ENCODE measurements around the gene MAML3.
A peak's percentile ranks its signal among the peaks of the same experiment; 100 is the strongest.

The MAML3 gene

DNA sequence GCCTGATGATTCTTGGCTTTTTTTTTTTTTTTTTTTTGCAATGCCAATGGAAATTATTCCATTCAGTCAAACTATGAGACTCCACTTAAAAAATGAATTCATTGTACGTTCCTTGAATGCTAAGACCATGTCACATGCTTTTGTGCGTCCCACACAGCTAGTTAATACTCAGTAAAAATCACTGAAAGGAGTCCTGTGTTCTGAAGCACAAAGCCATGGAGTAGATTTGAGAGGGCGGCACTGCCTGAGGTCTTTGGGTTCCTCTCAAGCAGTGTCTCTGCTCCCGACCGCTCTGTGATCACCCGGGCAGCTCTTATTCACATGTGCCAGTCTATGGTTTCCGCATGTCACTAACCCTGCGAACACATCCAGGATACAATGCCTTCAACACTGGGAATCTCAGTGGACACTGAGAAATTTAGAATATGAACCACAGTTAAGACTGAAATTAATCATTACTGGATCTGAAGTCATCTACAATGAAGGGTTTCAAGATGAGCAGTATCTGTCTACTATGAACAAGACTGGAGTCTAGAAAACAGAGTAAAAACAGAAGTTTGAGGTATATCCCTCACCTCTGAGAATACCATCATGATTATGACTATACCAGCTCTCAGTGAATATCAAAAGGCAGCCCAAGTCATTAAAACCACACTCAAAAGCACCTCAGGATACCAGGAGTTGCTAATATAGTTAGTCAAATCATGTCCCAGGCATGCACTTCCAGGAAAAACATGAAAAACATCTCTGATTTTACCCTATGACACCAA, 295.4 kb downstream of the MAML3 start:
- Mint-ChIP-seq H3K4me3 (no peak overlapping the region), H3K4me1 (ENCODE audit: low read depth) (peaks cover 39% of the 10 kb centered on the region), H3K27ac (peak overlapping the region; percentile 65), H3K36me3 (ENCODE audit: low read depth) (no peaks in the 10 kb centered on the region), H3K9me3 (no peaks in the 10 kb centered on the region), H3K27me3 (peaks cover 31% of the 10 kb centered on the region)
- peak; percentile 49 for DNase-seq

DNA sequence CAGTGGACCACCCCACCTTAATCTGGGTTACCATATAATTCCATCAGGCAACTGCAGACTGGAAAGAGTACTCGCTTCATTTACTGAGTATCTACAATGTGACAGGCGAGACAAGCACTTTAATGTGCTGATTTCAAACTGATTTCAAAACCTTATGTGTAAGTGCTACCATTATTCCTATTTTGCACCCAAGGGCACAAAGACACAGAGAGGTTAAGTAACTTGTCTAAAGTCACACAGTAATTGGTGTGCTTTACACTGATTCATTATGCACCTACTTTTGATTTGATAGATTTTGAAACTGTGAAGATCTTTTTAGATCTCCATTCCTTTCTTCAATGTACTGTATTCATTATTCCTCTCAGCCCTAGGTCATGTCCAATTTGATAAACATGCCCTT, 296.0 kb downstream of the MAML3 start:
- no peak for DNase-seq
- Mint-ChIP-seq H3K4me3 (no peak overlapping the region), H3K4me1 (ENCODE audit: low read depth) (peaks cover 44% of the 10 kb centered on the region), H3K27ac (peak overlapping the region; percentile 65), H3K9me3 (no peaks in the 10 kb centered on the region), H3K27me3 (peaks cover 35% of the 10 kb centered on the region), H3K36me3 (ENCODE audit: low read depth) (no peaks in the 10 kb centered on the region)

DNA sequence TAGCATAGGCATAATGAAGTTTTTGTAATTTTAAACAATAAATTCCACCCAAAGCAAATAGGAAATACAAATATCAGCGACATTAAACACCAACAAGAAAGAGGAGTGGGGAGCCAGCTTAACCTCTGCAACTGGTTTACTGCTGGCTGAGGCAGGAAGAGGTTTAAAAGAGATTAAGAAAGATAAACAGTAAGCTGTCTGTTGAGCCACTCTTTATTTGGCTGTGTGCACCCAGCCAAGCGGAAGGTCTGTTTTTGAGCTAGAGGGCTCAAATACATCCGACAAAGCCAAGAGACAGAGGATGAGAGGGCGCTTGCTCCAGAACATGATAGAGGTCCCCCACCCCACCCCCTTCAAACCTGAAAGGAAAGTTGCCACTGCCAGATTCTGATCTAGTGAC, 297.0 kb downstream of the MAML3 start:
- Mint-ChIP-seq H3K4me1 (ENCODE audit: low read depth) (peaks cover 49% of the 10 kb centered on the region), H3K36me3 (ENCODE audit: low read depth) (no peaks in the 10 kb centered on the region), H3K27ac (no peak overlapping the region), H3K27me3 (peaks cover 31% of the 10 kb centered on the region), H3K4me3 (no peak overlapping the region), H3K9me3 (no peaks in the 10 kb centered on the region)
- DNase-seq = no peak

DNA sequence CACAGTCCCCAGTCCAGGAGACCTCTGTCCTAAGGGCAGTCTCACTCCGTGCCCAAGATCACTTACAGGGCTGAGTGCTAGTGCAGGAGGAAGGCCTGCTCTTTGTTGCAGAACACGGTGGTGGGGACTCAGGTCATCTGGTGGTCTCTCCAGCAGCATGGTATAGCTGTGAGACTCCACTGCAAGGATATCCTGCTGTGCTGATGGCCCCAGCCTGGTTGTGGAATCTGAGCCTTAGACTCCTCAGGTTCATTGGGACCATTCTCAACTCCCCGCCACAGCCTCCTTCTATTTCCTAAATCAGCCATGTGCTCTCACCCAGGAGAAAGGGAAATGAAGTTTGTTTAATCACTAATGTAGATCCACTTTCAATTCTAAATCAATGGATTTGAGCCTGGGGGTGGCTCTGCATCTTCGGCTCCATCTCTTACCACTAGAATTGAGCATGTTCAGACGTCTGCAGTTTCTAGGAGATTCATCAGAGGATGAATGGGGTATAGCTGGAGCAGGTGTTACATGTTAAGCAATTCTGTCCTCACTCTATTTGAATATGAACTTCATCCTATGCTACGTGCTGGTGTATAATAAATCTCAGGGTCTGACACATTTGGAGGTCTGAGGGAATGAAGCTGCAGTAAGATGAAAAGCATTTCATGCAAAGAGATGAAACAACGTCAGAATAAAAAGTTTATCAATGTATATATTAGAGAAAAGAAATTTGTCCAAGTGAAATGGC, 299.1 kb downstream of the MAML3 start:
- Mint-ChIP-seq H3K4me1 (ENCODE audit: low read depth) (peaks cover 42% of the 10 kb centered on the region), H3K27me3 (peaks cover 28% of the 10 kb centered on the region), H3K36me3 (ENCODE audit: low read depth) (no peaks in the 10 kb centered on the region)

DNA sequence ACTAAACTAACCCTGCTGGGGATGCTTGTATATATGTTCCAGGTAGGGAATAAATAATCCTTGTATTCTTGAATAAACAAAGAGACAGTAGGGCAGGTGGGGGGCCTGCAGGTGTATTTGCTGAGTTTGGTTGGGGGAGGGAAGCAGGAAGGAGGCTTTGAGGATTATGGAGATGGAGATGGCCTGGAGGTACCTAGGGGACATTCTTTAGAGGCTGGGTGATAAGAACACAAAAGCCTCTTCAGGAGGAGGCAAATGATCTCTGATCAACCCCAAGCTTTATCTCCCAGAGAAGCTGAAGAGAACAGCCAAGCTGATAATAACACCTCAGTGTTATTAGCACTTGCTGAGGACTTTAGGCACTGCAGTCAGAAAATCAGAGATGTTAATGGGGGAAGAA, 300.7 kb downstream of the MAML3 start:
- Mint-ChIP-seq H3K36me3 (ENCODE audit: low read depth) (no peaks in the 10 kb centered on the region), H3K27ac (no peak overlapping the region), H3K4me3 (no peak overlapping the region), H3K27me3 (peaks cover 33% of the 10 kb centered on the region), H3K9me3 (no peaks in the 10 kb centered on the region), H3K4me1 (ENCODE audit: low read depth) (peaks cover 29% of the 10 kb centered on the region)
- no peak for DNase-seq

More for the DNA sequence above, 299.1 kb downstream of the MAML3 start:
- H3K9me3 Mint-ChIP-seq = no peaks in the 10 kb centered on the region
- no peak overlapping the region for H3K27ac Mint-ChIP-seq
- DNase-seq = no peak
- no peak overlapping the region for H3K4me3 Mint-ChIP-seq

DNA sequence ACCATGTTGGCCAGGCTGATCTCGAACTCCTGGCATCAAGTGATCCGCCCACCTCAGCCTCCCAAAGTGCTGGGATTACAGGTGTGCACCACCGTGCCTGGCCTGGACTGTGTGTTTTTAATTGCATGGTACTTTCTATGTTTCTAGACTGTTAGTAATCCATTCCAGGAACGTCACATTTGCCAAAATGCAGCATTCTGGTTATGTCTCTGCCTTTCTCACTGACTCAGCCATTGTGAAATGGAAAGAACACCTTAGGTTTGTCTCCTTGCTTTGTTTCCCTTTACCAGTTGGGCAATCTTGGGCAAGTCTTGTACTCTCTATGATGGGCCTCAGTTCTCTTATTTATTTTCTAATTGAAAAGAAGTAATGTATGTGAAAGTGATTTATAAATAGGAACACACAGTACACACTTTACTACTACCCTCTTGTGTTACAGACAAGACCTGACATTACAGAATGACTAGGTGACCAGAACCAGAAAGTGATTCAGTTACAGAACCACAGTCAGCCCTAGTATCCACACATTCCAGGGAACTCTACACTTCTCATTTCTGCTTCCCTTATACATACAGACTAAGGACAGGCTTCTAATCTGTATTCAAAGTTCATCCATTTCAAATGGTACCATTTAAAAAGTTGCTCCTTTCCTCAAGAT, 301.2 kb downstream of the MAML3 start:
- Mint-ChIP-seq H3K27me3 (peaks cover 31% of the 10 kb centered on the region), H3K4me3 (no peak overlapping the region), H3K36me3 (ENCODE audit: low read depth) (no peaks in the 10 kb centered on the region), H3K4me1 (ENCODE audit: low read depth) (peaks cover 23% of the 10 kb centered on the region), H3K9me3 (no peaks in the 10 kb centered on the region), H3K27ac (peak overlapping the region; percentile 73)
- no peak for DNase-seq

DNA sequence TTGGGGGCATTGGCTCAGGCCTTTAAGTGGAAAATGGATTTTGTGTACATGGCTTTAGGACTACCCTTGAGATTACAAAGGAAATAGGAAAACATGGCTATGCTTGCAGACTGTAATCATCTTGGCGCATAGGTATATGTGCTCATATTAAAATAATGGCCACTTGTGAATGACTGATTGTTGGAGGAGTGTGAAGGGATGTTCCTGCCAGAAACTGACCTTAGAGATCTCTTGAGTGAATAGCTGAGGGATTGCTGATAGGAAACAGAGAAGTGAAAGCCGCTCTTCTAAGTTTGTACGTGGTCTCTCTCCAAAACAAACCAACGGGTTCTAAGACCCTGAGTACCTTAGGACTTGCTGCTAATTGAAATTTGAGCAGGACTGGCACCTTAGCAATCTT, 302.3 kb downstream of the MAML3 start:
- Mint-ChIP-seq H3K9me3 (no peaks in the 10 kb centered on the region), H3K4me3 (no peak overlapping the region), H3K4me1 (ENCODE audit: low read depth) (peaks cover 13% of the 10 kb centered on the region), H3K36me3 (ENCODE audit: low read depth) (no peaks in the 10 kb centered on the region), H3K27me3 (peaks cover 27% of the 10 kb centered on the region), H3K27ac (no peak overlapping the region)
- DNase-seq = no peak

DNA sequence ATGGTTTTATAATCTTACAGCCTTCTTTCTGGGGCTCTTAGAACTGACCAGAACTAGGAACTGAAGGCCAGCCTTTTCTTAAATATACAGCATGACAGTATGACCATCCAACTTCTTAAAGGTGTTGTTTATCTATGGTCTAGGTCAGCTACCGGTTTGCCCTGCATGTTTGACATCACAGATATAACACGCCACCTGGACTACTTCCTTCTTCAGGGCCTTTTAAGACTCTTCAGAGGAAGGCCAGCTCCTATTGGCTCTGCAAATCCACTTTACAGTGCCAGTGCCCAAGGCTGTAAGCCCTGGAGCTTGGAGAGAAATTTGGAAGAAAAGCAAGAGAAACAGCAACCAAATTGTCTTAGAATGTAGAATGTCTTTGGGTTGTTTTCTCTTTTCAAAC, 302.9 kb downstream of the MAML3 start:
- Mint-ChIP-seq H3K27ac (no peak overlapping the region), H3K27me3 (peaks cover 23% of the 10 kb centered on the region), H3K36me3 (ENCODE audit: low read depth) (no peaks in the 10 kb centered on the region), H3K4me3 (no peak overlapping the region), H3K4me1 (ENCODE audit: low read depth) (peaks cover 11% of the 10 kb centered on the region), H3K9me3 (no peaks in the 10 kb centered on the region)
- no peak for DNase-seq

DNA sequence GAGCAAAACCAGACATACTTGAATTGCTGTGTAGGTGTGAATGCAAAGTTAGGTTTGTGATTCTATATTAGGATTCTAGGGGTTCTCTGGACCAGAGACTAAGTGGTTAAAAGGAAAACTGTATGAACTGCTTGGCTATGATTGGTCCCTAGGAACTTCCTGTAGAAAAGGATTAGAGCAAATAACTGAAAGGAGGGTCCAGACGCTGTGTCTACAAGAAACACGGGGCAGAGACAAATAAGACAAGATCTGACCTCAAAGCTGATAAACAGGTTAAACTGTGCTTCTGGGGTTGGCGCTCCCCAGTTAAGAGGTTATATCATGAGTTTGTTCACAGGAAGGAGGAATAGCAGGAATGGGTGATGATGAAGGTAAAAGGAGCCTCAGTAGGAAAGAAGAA, 304.8 kb downstream of the MAML3 start:
- H3K4me1 Mint-ChIP-seq (ENCODE audit: low read depth) = peaks cover 12% of the 10 kb centered on the region
- no peaks in the 10 kb centered on the region for H3K36me3 Mint-ChIP-seq (ENCODE audit: low read depth)
- no peak overlapping the region for H3K27ac Mint-ChIP-seq
- H3K4me3 Mint-ChIP-seq = no peak overlapping the region
- no peaks in the 10 kb centered on the region for H3K9me3 Mint-ChIP-seq
- DNase-seq = no peak
- H3K27me3 Mint-ChIP-seq = peaks cover 10% of the 10 kb centered on the region

DNA sequence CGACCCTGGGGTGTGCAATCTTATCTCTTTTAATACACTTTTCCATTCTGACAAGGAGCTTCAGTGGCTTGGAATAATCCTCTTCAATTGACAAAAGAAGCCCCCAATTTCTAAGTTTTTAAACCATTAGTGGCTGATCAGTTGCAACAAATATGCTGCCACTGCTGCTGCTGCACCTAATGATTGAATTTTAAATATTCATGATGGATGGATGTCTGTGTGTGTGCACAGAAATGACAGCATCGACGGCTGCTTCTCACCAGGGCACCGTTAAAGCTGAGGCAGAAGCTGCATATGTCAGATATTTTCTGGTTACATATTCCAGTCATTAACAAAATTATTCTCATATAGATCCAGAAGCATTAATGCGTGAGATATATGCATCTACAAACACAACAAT, 306.0 kb downstream of the MAML3 start:
- no peak overlapping the region for H3K27ac Mint-ChIP-seq
- no peaks in the 10 kb centered on the region for H3K36me3 Mint-ChIP-seq (ENCODE audit: low read depth)
- DNase-seq = no peak
- peaks cover 4% of the 10 kb centered on the region for H3K27me3 Mint-ChIP-seq
- H3K4me1 Mint-ChIP-seq (ENCODE audit: low read depth) = peaks cover 7% of the 10 kb centered on the region
- H3K4me3 Mint-ChIP-seq = no peak overlapping the region
- H3K9me3 Mint-ChIP-seq = no peaks in the 10 kb centered on the region

DNA sequence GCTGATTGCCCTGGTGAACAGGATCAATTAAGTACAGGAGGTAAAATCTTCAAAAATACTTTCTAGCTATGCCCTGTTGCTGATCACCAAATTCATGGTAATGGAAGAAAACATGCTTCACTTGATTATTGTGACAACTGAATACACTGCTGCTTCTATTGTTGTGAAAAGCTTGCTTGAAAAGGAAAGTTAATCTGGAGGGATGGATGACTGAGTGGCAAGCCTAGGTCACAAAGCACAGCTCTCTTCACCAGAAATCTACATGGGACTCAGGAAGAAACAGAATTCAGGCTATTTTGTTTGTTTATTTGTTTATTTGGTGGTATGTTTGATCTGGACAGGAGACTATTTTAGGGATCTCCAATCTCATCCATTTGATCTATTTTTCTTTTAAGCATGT, 306.4 kb downstream of the MAML3 start:
- H3K36me3 Mint-ChIP-seq (ENCODE audit: low read depth) = no peaks in the 10 kb centered on the region
- DNase-seq = no peak
- H3K4me3 Mint-ChIP-seq = no peak overlapping the region
- H3K4me1 Mint-ChIP-seq (ENCODE audit: low read depth) = peaks cover 4% of the 10 kb centered on the region
- H3K9me3 Mint-ChIP-seq = no peaks in the 10 kb centered on the region
- peaks cover 4% of the 10 kb centered on the region for H3K27me3 Mint-ChIP-seq
- H3K27ac Mint-ChIP-seq = no peak overlapping the region

DNA sequence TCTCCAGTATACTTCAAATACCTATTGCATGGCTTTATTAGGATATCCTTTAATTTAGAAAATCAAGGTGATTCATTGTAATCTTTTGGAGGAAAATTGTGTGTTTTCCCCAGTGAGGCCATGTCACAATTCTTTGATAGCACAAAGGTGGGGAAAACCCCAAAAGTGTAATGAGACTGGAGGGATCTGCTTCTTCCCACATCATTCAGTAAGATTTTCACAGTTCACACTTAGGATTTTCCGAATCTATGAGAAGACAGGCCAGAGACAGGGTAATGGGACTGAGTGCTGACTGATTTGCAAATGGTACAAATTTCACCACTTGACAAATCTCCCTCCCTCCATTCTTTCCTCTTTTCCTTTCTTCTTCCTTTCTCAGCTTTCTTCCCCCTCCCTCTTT, 307.2 kb downstream of the MAML3 start:
- Mint-ChIP-seq H3K4me3 (no peak overlapping the region), H3K27me3 (peaks cover 4% of the 10 kb centered on the region), H3K9me3 (no peaks in the 10 kb centered on the region), H3K27ac (no peak overlapping the region), H3K4me1 (ENCODE audit: low read depth) (peaks cover 1% of the 10 kb centered on the region), H3K36me3 (ENCODE audit: low read depth) (no peaks in the 10 kb centered on the region)
- DNase-seq = no peak

DNA sequence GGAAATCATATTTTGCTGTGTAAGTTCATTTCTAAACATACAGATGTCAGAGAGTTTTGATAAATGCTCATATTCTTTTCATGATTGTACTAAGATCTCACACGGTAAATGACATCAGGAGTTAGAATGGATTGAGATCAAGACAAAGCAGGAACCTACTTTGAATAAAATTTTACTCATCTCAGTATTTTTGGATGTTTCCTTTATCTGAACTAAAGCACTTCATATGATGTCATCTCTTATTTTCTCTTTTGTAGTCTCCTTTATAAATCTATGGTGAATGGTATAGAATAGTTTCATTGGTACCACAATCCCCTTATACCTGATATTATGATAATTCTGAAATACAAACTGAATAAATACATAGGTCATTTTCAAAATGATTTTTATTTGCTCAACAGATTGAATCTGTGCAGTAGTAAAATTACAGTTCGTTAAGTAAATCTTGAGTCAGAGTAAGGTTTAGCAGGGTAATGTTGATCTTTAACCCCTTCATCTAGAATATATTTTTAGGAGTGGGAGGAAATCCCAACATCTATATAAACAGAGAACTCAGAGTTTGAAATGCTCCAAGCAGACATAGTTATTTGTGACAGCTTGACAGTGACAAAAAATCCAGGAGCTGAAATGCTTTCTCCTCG, 308.4 kb downstream of the MAML3 start:
- DNase-seq = no peak
- H3K4me1 Mint-ChIP-seq (ENCODE audit: low read depth) = peaks cover 1% of the 10 kb centered on the region
- H3K9me3 Mint-ChIP-seq = no peaks in the 10 kb centered on the region
- H3K36me3 Mint-ChIP-seq (ENCODE audit: low read depth) = no peaks in the 10 kb centered on the region
- no peak overlapping the region for H3K4me3 Mint-ChIP-seq
- peaks cover 4% of the 10 kb centered on the region for H3K27me3 Mint-ChIP-seq
- H3K27ac Mint-ChIP-seq = no peak overlapping the region

DNA sequence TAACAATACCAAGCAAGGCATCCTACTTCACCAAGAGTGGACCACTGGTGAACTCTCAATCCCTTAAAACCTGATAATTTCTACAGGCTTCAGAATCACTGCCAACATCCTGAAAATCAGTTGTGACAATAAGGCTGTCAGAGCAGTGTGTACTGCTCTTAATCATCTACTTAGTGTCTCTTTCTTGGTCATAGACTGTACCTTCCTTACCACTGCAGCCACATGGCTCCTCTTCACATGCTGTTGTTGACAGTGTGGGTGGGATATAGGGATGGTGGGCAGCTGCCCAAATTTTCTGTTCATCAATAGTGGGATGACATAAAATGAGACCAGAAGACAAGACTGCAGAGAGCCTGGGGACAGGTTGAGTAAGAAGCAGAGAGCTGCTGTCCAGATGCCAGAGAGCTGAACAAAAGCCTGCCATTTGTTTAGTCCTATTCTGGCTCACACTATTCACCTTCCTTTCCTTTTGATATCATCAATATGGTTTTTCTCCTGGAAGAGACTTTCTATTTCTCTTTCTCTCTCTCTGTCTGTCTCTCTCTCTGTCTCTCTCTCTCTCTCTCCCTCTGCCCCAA, 309.4 kb downstream of the MAML3 start:
- Mint-ChIP-seq H3K36me3 (ENCODE audit: low read depth) (no peaks in the 10 kb centered on the region), H3K4me1 (ENCODE audit: low read depth) (peaks cover 1% of the 10 kb centered on the region), H3K27ac (no peak overlapping the region), H3K27me3 (peaks cover 4% of the 10 kb centered on the region), H3K9me3 (no peaks in the 10 kb centered on the region), H3K4me3 (no peak overlapping the region)
- DNase-seq = no peak
